PFSK-1 (cell line): Measurements from ENCODE around the gene ARL3.

ENCODE experiments used
- FOXP2 ChIP-seq: optimal IDR thresholded peaks from 2 replicates; pipeline ENCODE3; 2011; ENCODE audit warnings: borderline replicate concordance, control low read depth, inconsistent platforms; ENCODE audit not compliant: insufficient read depth; ENCODE audit errors: extremely low read length, extremely low read depth
- POLR2AphosphoS5 ChIP-seq: IDR thresholded peaks from 2 replicates; pipeline ENCODE4 v1.6.1; 2012; ENCODE audit warnings: low read depth, mild to moderate bottlenecking, control low read depth, low read length, moderate library complexity
- REST ChIP-seq, 2 experiments: IDR thresholded peaks; 2 replicates each; pipeline versions ENCODE4 v1.6.1 to v1.8.0; 2011 to 2012; ENCODE audit warnings: low read depth in 2 of 2, low read length in 2 of 2, control low read depth in 1 of 2, inconsistent platforms in 1 of 2, mild to moderate bottlenecking in 1 of 2, moderate library complexity in 1 of 2; ENCODE audit not compliant: insufficient read depth in 1 of 2
- SIN3A ChIP-seq: IDR thresholded peaks from 2 replicates; pipeline ENCODE4 v1.6.1; 2012; ENCODE audit warnings: mild to moderate bottlenecking, low read length, moderate library complexity, borderline replicate concordance; ENCODE audit not compliant: insufficient read depth
- TAF1 ChIP-seq: IDR thresholded peaks from 2 replicates; pipeline ENCODE4 v1.6.1; 2012; ENCODE audit warnings: low read length, control low read depth, borderline replicate concordance; ENCODE audit not compliant: insufficient read depth

ARL3 gene

GRCh38 chr10:102701796-102702195 lies 12.4 kb downstream of the ARL3 start:
- TF ChIP-seq SIN3A: no peak
- no peak for TF ChIP-seq POLR2AphosphoS5
- TF ChIP-seq FOXP2: no peak
- no peak for TF ChIP-seq REST (IDR thresholded peaks at IDR 0.05; ENCODE audit: insufficient read depth in 1 of 2, low read depth in 2 of 2, low read length in 2 of 2)
- no peak for TF ChIP-seq TAF1

- TF ChIP-seq TAF1: no peak
- no peak for TF ChIP-seq FOXP2
- no peak for TF ChIP-seq SIN3A
- no peak for TF ChIP-seq POLR2AphosphoS5
- no peak for TF ChIP-seq REST (IDR thresholded peaks at IDR 0.05; ENCODE audit: insufficient read depth in 1 of 2, low read depth in 2 of 2, low read length in 2 of 2)
Observed at GRCh38 chr10:102701272-102701671, 12.9 kb downstream of the ARL3 start.

GRCh38 chr10:102698894-102699293 lies 15.3 kb downstream of the ARL3 start:
- no peak for TF ChIP-seq TAF1
- no peak for TF ChIP-seq SIN3A
- TF ChIP-seq POLR2AphosphoS5: no peak
- TF ChIP-seq FOXP2: no peak

GRCh38 chr10:102696736-102697135 lies 17.5 kb downstream of the ARL3 start:
- TF ChIP-seq REST (IDR thresholded peaks at IDR 0.05; ENCODE audit: insufficient read depth in 1 of 2, low read depth in 2 of 2, low read length in 2 of 2) (no peak), POLR2AphosphoS5 (no peak), FOXP2 (no peak), TAF1 (no peak), SIN3A (no peak)

GRCh38 chr10:102691285-102692066 lies 22.7 kb downstream of the ARL3 start:
- TF ChIP-seq REST (IDR thresholded peaks at IDR 0.05; ENCODE audit: insufficient read depth in 1 of 2, low read depth in 2 of 2, low read length in 2 of 2) (no peak), SIN3A (no peak), TAF1 (no peak), FOXP2 (no peak), POLR2AphosphoS5 (no peak)
